ENCODE measurements around the gene MRPL10.

The MRPL10 gene

DNA sequence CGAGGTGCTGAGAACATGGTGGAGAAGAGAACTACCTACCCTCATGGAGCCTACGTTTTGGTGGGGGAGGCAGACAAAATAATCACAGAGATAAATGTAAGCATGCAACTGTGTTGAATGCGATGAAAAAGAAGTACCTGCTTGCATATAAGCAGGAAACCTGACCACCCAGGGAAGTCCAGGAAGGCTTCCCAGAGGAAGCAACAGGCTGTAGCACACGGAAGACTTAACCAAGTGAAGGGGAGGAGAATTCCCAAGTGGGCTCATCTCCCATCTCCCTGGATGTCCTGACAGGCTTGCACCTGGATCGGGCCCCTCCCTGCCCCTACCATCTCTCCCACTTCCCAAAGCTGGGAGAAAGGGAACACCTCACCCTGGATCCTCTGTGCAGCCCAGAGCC, 7.7 kb upstream of the MRPL10 start:
- DNase-seq (ENCODE audit: low read depth) = no peak

DNA sequence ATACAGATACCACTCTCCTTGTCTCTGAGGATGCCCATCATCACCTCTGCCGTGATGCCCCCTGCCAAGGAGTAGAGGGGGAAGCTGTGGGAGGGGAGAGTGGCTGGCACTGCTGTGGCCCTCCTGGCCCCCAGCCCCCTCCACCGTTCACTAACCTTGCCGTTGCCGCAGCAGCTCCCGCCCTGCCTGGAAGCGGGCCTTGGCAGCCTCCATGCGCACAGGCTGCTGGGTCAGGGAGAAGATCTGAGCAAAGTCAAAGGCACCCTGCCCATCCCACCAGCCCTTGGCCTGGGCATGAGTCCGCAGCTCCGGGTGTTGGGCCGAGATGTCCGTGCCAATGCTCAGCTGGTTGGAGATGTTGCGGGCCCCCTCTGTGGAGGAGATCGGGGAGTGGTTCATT, 7.3 kb upstream of the MRPL10 start:
- no peak for DNase-seq (ENCODE audit: low read depth)

DNA sequence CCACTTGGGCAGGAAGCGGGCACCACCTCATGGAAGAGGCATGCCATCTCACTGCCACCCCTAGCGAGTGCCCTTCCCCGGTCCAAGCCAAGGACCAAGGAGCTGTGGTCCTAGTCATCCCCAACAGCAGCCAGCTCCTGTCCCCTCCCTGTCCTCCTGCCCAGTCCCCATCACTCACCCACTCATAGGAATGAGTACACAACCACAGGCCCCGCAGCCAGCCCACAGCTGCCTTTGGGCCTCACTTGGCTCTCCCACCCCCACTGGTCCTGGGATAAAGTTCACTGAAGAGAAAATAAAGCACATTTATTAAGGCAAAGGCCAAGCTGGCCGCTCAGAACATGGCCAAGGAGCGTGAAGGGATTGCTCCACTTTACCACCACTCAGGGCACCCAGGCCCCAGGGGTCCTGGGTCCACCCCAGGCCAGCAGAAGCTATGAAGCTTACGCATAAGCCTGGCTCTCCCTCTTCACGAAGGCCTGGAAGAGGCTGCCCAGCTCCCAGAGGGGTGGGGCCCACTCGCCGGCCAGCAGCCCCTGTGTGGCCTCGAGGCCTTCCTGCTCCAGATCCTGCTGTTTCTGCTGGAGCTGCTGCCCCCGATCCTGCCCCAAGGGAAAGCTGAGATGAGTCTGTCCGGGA, 6.2 kb upstream of the MRPL10 start:
- DNase-seq (ENCODE audit: low read depth) = no peak

DNA sequence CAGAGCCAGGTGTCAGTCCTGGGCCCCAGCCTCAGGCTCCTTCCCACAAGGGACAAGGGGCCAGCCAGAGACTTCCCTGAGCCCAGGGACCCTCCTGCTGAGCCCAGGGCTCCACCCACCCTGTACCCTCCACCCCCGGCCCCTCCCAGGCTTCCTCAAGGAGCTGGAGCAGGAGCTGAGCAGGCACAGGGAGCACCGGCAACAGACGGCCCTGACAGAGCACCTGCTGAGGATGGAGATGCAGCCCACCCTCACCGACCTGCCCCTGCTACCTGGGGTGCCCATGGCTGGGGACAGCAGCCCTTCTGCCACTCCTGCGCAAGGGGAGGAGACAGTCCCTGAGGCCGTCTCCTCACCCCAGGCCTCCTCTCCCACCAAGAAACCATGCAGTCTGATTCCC, 5.3 kb upstream of the MRPL10 start:
- DNase-seq (ENCODE audit: low read depth) = no peak

DNA sequence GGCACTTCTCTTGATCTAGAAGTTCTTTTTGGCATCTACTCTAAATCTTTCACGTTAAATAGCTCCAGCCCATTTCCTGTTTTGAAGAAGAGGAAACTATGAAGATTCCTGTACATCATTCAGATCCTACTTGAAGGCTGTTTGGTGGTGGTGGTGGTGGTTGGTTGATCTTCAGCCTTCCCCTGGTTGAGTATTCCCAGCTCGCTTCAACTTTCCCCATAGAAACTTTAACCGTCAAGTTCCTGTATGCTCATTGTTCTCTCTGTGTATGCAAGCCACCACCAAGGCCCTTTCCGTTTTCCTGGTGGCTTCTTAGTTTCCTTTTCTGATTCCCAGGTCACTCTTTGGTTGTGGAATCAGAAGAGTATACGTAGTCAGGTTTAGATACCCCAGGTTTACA, 3.4 kb upstream of the MRPL10 start:
- no peak for DNase-seq (ENCODE audit: low read depth)

DNA sequence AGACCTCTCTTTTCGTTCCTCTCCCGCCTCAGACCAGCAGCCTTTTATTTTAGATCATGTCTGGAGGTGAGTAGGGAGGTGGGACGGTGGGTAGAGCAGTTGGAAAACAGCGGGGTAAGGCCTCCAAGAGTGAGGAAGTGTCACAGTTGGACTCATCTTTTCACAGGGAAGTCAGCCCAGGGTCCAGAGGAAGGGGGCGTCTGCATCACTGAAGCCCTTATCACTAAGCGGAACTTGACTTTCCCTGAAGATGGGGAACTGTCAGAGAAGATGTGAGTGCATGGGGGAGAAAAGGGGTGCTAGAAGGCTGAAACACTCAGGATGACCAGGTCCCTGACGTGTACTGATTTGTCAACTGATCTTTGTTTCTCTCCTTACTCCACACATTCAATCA, 590 bp upstream of the MRPL10 start:
- no peak for DNase-seq (ENCODE audit: low read depth)

DNA sequence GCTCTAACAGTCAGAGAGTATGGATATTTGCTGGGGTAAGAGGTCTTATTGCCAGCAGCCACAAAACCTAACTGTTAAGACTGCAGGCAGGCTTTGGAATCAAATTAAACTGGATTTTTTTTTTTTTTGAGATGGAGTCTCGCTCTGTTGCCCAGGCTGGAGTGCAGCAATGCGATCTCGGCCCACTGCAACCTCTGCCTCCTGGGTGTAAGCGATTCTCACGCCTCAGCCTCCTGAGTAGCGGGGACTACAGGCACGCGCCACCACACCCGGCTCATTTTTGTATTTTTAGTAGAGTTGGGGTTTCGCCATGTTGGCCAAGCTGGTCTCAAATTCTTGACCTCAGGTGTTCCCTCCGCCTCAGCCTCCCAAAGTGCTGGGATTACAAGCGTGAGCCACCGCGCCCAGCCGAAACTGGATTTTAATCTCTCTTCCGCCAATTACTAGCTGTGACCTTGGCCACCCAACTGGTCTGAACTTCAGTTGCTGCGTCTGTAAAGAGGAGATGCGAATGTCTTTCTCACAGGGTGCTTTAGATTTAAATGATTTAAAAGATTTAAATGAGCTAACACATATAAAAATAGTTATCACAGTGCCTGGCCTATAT, 842 bp downstream of the MRPL10 start:
- no peak for DNase-seq (ENCODE audit: low read depth)

DNA sequence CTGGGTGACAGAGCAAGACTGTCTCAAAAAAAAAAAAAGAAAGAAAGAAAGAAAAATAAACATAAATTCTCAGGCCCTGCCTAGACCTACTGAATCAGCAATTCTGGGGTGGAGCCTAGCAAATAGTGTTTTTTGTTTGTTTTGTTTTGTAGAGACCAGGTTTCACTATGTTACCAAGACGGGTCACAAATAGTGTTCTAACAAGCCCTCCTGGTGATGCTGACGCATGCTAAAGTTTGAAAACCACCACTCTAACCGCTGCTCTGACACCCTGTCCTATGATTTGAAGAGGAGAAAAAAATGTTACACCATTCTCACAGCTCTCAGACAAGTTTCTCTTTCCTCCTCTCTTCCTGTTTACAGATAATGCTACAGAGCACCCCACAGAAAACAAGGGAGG, 1.5 kb downstream of the MRPL10 start:
- no peak for DNase-seq (ENCODE audit: low read depth)

DNA sequence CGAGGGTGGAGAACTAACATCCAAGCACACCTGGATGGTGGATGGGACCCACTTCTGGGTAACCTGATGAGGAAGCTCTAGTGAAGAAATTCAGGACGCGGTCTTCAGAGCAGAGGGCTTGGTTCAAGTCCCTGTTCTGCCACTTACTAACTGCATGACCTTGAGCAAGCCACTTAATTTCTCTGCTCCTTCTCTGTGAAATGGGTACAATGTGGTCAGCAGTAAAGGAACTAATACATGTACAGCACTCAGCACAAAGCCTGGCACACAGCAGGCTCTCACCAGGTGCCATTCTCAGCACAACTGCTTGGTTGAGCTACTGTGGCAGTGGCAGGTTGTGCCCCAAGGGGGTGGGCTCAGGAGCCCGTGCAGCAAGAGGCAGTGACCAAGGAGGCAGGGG, 7.8 kb downstream of the MRPL10 start:
- DNase-seq (ENCODE audit: low read depth) = no peak

DNA sequence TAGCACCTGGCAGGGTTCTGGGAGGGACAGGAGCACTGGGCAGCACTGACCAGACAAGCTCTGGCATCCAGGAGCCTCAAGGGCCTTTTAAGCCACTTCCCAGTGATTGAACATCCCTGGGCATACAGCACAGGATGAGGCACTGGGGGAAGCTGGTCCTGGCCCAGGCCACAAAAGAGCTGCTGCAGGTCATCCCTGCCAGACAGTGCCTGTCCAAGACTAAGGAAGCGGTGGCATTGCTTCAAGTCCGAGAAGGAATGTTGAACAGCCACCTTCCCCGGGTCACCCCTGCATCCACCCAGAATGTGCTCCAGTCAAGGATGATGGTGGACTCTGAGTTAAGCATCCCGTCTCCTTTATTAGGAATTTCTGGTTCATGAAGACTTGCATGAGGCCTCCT, 8.6 kb downstream of the MRPL10 start:
- no peak for DNase-seq (ENCODE audit: low read depth)

DNA sequence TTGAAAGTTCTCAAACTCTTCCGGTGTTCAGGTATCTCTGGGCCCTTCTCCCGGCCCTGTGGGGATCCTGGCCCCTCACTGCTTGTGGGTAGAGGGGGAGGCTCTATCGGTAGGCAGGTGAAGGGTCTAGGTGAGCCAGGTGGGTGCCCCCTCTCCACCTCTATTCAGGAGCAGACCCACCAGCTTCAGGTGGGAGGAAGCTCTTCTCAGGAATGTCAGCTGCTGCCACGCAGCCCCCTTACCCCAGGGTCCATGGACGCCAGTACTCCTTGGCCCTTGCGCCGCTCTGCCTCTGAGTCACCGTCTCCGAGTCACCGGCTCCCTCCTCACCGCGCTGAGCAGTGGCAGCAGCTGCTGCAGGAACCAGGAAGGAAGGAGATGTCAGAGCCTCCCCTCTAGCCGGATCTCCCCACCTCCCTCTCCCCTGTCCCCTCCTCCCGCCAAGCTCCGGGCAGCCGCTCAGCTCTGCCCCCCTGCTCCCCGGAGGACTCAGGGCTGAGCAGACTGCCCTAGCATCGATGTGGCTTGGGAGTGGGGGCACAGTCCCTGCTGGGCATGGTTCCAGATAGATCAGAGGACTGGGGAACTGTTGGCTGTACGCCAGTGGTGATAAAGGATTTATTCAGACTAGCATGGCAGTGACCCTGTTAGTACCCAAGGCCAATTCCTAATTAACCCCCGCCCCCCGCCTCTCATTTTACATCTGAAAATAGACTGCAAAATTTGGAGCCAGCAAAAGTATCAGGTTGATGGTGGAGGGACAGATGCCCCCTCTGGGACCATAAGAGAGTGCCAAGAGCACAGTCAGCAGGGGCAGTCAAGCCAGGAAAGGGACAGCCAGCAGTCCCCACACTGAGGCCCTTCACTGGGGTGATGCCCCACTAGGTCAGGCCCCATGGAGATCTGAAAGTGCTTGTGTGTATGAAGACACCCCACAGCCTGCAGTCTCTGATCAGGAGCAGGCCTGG, 9.6 kb downstream of the MRPL10 start, which contains the start of gene OSBPL7:
OSBPL7 (minus strand) TSS at position 371 of the 968 bp plus-strand sequence. CDS start 1,516 bp downstream, outside the sequence.
- DNase-seq (ENCODE audit: low read depth) = peak; percentile 36

DNA sequence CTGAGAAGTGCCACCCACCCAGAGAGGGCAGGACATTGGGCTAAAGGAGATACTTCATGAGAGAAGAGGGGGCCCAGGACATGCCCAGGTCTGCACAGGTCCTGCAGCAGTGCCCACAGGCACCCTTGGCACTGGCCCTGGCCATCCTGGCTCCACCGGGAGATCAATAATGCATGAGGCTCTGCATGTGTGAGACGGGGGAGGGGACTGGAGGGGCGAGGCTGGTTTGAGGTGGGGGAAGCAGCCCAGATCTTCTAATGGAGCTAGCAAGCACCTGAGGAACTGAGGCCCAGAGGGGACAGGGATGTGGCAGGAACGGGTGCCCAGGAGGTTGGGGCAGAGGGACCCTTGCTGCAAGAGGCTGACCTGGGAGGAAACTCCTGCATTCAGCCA, 10.3 kb downstream of the MRPL10 start:
- DNase-seq (ENCODE audit: low read depth) = no peak

DNA sequence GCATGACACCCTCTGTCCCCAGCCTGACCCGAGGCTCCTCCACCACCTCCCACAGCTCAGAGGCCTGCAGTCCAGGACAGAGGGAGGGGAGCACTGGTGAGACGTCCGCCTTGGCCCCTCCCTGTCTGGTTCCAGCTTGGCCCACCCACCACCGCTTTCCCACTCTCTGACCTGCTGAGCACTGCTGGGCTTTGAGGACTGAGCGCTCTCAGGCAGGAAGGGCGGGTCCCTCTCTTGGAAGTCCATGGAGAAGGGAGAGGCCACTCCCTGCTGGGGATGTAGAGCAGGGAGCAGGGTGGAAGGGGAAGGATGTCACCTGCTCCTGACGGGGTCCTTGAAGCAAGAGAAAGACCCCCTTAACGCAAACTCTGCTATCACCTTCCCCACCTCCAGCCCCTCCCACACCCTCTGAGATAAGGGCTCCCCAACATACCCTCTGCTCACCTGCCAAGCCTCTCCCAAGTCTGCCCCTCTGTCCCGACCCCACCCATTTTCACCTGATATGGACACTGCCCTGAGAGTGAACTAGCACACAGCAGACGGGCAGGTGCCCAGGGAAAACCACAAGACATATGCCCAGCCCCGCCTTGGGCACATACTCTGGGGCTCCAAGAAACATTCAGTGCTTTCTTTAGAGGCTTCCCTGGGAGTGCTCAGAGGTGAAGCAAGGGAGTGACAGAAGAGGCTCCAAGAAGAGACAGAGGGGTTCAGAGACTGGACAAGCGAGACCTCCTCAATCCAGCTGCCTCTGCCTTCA, 11.1 kb downstream of the MRPL10 start:
- DNase-seq (ENCODE audit: low read depth) = no peak

DNA sequence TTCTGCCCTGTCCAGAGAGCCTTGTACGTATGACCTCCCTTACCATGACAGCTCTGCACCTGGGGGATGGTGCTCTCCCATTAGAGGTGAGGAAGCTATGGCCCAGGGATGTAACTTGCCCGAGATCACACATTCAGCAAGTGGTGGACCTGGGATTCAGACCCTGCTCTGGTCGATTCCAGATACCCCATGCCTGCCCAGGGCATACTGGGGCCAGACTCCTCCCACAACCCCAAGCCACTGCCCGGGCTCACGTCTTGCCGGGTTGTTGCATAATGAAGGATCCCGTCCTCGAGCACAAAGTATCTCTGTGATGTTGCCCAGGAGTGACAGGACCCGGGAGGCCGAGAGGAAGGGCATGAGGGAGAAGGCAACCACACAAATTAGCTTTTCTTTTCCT, 11.9 kb downstream of the MRPL10 start:
- DNase-seq (ENCODE audit: low read depth) = no peak

DNA sequence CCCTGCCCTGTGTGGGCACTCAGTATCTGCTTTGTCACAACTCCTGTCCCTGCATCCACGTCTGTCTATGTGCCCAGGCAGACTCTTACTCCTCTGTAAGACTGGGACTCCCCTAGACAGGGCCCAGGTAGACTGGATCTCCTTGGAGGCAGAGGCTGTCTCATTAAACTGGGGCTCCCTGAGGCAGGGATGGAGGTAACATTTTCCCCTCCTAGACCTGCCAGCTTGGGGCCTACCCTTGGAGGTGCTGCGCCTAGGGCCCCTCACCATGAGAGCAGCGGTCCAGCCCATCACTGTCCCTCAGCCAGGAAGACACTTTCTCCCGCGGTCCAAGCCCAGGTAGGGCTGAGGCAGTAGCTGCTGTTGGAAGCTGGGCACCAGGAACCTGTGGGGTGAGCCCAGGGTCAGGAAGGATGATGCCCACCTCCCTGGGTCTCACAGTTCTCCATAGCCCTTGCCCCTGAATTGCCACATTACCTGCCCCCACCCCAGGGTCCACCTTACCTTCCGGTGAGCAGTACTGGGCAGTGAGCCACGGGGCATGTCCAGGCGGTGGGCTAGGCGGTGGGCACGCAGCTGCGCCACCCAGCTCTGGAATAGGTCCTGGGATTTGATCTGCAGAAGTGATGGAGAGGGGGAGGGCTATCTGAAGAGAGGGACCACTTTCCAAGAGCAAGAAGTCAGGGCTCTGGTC, 13.2 kb downstream of the MRPL10 start:
- no peak for DNase-seq (ENCODE audit: low read depth)

DNA sequence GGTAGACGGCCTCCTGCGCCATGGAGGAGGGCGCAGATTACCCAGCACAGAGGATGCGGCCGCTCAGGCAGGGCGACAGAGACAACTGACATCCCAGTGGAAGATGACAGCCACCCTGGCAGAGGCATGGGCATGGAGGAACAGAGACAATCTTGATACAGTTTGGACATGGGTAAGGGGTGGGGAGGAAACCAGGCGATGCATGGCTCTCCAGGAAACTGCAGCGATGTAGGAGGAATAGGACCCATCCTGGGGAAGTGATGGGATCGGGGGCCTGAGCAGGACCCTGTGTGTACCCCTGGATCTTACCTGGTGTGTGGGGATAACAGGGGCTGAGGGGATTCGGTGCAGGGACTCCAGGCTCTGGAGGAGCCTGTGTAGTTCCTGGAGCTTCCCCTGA, 14.4 kb downstream of the MRPL10 start:
- no peak for DNase-seq (ENCODE audit: low read depth)

DNA sequence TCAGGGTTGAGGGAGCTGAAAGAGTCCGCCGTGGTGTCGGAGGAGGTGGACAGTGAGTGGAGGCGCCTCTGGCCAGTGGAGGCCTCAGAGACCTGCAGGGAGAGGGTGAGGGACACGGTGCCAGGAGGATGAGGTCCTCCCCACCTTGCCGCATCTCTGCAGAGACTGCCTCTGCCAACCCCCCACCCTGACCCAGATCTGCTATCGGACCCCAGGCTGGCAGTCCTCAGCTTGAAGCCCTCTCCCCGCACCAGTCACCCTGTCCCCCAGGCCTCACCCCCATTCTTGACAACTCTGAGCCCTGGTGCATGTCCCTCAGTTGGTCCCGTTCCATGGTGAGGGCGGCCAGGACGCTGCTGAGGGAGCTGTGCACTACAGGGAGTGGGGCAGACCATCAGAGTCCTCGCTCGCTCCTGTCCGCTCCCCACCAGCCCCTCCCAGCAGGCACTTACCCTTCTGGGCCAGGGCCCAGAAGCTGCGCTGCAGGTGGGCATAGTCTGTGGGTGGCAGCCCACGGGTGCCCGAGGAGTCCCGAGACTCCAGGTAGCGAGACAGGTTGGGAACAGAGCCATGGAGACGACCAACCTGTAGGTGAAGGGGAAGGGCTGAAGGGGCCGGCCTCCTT, 15.1 kb downstream of the MRPL10 start:
- no peak for DNase-seq (ENCODE audit: low read depth)

DNA sequence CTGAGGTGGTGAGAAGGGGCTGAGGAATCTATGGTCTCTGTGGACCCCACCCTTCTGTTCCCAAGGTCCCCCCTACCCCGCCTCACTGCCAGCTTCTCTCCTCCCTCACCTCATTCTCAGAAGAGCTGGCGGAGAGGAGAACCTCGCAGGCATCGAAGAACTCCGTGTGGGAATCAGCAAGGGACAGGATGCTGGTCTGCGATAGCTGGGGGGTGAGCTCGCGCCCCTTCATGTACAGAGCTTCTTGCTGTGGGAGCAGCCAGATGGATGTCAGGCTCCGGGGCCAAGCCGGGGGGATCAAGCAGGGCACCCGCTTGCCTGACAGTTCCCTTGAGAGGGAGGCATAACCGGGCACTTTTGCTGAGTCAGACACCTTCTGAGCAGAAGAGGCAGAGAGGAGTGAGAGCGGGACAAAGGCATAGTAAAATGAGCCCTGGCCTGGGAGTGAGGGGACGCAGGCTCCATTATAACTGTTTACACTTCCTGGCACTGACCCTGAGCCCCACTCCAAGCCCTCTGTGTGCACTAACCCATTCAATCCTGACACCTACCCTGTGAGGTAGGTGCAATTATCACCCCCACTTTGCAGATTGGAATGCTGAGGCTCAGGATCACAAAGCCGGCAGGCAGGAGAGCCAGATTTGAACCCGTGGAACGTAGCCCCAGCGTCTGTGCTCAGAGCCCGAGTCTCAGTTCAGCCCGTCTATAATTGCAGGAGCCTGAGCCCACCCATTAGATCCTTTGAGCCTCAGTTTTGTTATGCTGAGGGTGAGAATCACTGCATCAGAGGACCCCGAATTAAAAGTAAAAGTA, 16.0 kb downstream of the MRPL10 start:
- no peak for DNase-seq (ENCODE audit: low read depth)

DNA sequence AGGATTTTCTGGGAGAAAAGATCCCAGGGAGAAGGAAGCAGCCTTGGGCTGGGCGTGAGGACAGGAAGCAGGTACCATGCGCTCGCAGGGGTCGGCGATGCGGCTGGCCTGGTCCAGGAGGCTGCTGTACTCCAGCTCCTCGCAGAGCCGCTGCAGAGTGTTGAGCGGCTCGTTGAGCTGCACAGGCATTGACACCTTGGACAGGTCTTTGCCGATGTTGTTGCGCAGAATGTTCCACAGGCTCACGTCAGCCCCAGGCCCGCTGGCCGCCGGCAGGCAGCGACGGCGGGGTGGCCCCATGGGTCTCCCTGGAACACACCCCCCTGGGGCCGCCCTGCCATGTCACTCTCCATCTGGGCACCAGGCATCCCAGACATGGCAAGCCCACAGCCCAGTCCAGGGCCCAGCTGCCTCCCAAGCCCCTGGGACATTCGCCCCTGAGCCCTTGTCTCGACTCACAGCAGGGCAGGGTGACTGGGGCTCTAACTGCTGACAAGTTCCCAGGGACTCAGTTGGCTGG, 17.8 kb downstream of the MRPL10 start:
- DNase-seq (ENCODE audit: low read depth) = no peak

DNA sequence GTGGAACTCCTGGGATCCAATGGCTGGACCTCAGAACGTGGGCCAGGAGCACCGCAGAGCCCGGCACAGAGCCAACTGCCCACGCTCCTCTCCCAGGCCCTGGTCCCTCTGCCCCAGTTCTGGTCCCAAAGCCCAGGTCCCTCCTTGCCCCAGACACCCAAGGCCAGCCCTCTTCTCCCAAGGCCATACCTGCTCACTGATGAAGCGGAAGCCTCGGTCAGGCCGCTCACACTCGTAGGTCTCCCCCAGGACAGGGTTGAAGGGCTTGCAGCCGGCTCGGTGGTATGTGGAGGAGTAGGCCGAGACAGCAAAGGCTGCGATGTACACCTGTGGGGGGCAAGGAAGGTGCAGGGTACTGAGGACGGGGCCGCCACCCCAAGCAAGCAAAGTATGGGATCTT, 18.3 kb downstream of the MRPL10 start:
- no peak for DNase-seq (ENCODE audit: low read depth)

Measured in stimulated activated CD8-positive, alpha-beta memory T cell treated with anti-CD3 and anti-CD28 coated beads, Interleukin-15, amount 100 ng/mL, for 24 hours (primary cell).